ENCODE data around the gene KCNQ1. TPM values are rescaled to one million over a fixed set of nuclear protein-coding genes. Genes with fewer than 3 reads are reported as not detected.

KCNQ1 gene
- polyA plus RNA-seq, 1 experiment = not detected

DNA sequence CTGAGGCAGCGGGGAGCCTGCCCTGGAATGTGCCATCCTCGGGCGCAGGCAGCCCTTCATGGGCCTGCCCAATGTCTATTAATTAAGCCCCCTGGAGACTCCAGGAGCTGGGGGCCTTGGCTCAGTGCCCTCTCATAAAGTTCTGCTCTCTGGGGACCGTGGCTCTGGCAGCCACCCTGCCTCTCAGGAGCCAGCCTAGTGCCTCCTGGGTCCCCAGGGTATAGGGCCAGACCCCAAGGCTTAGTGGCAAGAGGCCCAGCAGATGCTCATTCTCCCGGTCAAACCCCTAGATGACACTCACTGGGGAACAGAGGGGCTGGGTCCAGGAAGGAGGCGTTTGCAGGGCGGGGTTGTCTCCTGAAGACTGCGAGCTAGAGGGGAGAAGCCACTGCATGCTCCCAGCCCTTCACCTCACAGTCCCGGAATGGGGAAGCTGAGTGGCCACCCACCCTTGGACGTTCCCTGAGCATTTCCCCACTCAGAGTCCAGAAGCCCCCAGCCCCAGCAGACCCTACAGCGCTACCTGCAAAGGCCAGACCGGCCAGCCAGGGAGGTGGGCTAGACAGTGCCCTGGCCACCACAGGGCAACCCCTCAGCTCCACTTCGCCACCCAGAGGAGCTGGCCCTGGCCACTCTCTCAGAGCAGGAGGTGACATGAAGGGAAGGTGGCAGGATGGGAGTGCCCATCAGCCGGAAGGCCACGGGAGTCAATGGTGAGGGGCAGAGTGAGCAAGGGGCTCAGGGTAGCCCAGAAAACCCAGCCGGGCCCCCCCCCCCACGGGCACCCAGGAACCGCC is 357.8 kb downstream of the KCNQ1 start:
- ChIA-PET CTCF (no interaction called here), POLR2A (no interaction called here)
- H3K27me3 ChIP-seq (ENCODE audit: control insufficient read depth, insufficient read depth, low read length) = peaks cover 56% of the 10 kb centered on the region
- no peak overlapping the region for H3K4me3 ChIP-seq (ENCODE audit: low read depth, low read length)
- DNase-seq (ENCODE audit: low read depth, low spot score) = no peak
- TF ChIP-seq, protein P1, sequence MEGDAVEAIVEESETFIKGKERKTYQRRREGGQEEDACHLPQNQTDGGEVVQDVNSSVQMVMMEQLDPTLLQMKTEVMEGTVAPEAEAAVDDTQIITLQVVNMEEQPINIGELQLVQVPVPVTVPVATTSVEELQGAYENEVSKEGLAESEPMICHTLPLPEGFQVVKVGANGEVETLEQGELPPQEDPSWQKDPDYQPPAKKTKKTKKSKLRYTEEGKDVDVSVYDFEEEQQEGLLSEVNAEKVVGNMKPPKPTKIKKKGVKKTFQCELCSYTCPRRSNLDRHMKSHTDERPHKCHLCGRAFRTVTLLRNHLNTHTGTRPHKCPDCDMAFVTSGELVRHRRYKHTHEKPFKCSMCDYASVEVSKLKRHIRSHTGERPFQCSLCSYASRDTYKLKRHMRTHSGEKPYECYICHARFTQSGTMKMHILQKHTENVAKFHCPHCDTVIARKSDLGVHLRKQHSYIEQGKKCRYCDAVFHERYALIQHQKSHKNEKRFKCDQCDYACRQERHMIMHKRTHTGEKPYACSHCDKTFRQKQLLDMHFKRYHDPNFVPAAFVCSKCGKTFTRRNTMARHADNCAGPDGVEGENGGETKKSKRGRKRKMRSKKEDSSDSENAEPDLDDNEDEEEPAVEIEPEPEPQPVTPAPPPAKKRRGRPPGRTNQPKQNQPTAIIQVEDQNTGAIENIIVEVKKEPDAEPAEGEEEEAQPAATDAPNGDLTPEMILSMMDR (IDR thresholded peaks at IDR 0.05; ENCODE audit: low read depth, low read length) = no peak
- peaks cover 17% of the 10 kb centered on the region for H3K9me3 ChIP-seq (ENCODE audit: control insufficient read depth, insufficient read depth, low read length)
- no peak overlapping the region for H3K27ac ChIP-seq (ENCODE audit: low read depth, low read length)

DNA sequence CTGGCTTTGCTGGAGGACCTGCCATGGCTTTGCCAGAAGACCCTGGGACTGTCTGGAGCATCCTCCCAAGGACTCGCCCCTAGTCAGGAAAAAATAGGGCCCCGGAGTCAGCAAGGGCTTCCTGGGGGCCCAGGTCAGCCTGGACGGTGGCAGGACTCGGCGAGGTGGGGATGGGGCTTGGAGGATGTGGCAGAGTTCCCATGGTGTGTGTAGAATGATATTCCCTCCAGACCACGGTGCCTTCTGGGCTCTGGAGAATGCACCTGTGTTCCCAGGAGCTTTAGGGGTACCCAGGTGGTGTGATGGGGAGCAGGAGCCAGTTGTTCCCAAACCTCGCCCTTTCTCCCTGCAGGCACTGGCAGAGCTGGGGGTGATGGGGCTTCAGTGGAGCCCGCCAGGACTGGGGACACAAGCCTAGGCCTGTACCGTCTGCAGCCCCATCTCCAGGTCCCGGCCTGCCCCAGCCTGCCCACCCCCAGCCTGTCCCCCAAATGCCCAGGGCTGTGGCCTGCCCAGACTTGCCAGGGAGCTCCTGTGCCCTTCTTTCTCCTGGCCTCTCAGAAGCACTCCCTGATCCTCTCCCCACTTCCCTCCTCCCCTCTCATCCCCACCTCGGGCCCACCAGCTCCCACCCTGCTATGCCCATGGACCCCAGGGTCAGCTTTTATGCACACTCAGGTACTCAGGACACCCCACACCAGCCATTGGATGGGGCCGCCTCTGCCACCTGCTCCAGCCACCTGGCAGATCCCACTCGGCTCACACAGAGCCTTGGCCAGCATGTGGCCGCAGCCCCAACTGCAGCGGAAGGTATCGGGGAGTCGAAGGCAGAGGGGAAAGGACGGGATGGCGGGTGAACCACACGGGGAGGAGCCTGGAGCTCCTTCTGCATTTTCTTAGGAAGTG is 358.6 kb downstream of the KCNQ1 start:
- H3K27me3 ChIP-seq (ENCODE audit: control insufficient read depth, insufficient read depth, low read length) = peaks cover 59% of the 10 kb centered on the region
- H3K4me3 ChIP-seq (ENCODE audit: low read depth, low read length) = no peak overlapping the region
- CTCF ChIA-PET = no interaction called here
- TF ChIP-seq, protein P1 (IDR thresholded peaks at IDR 0.05; ENCODE audit: low read depth, low read length) = no peak
- peaks cover 17% of the 10 kb centered on the region for H3K9me3 ChIP-seq (ENCODE audit: control insufficient read depth, insufficient read depth, low read length)
- POLR2A ChIA-PET = no interaction called here
- no peak overlapping the region for H3K27ac ChIP-seq (ENCODE audit: low read depth, low read length)
- no peak for DNase-seq (ENCODE audit: low read depth, low spot score)

DNA sequence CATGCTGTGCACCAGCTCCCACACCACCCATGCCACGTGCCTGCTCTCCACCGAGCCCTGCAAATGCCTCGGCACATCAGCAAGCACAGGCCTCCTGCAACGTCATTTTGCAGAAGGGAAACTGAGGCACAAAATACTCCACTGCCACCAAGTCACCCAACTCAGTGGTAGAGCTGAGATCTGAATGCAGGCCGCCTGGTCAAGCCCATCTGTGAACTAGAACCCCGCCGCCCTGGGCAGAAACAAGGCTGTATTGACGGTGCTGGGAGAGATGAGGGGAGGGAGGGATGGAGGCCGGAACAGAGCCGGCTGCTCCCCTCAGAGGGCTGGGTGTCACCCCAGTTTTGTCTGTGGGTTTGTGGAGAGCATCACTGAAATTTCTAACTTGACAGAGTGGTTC is 359.4 kb downstream of the KCNQ1 start:
- ChIA-PET POLR2A (no interaction called here), CTCF (no interaction called here)
- H3K9me3 ChIP-seq (ENCODE audit: control insufficient read depth, insufficient read depth, low read length) = peaks cover 12% of the 10 kb centered on the region
- no peak overlapping the region for H3K4me3 ChIP-seq (ENCODE audit: low read depth, low read length)
- no peak overlapping the region for H3K27ac ChIP-seq (ENCODE audit: low read depth, low read length)
- peaks cover 54% of the 10 kb centered on the region for H3K27me3 ChIP-seq (ENCODE audit: control insufficient read depth, insufficient read depth, low read length)
- TF ChIP-seq, protein P1 (IDR thresholded peaks at IDR 0.05; ENCODE audit: low read depth, low read length) = no peak
- DNase-seq (ENCODE audit: low read depth, low spot score) = no peak

DNA sequence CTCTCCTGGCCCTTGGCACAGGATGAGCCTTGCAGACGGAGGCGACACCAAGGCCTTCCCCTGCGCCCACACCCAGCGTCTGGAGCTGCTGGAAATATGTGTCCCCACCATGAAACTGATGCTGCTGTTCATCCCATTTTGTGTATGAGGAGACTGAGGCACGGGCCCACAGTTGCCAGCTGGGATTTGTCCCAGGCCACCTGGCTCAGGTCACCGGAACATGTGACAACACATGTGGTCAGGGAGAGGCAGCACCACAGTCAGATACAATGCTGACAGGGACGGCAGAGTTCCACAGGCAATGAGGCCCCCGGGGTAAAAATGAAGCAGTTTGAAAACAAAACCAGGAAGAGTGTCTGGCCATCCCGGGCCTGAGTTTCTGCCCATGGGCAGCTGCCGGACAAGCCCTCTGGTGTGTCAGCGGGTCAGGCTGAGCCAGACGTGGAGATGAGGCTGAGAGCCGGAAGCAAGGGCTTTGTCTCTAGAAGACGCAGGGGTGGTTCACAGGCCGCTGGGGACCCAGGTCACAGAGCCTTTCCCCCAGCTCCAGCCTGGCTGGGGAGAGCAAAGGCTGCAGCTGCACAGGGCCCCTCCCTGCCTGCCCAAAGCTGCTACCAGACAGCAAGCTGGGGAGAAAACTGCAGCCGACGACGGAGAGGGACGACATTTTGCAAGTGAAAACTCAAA is 360.0 kb downstream of the KCNQ1 start:
- H3K9me3 ChIP-seq (ENCODE audit: control insufficient read depth, insufficient read depth, low read length) = peaks cover 11% of the 10 kb centered on the region
- no peak overlapping the region for H3K4me3 ChIP-seq (ENCODE audit: low read depth, low read length)
- ChIA-PET CTCF (no interaction called here), POLR2A (no interaction called here)
- no peak overlapping the region for H3K27ac ChIP-seq (ENCODE audit: low read depth, low read length)
- peaks cover 54% of the 10 kb centered on the region for H3K27me3 ChIP-seq (ENCODE audit: control insufficient read depth, insufficient read depth, low read length)
- no peak for DNase-seq (ENCODE audit: low read depth, low spot score)
- TF ChIP-seq, protein P1 (IDR thresholded peaks at IDR 0.05; ENCODE audit: low read depth, low read length) = no peak

Data from AG04450 (cell line).